HepG2 (cell line): ENCODE measurements around the gene URI1. TPM values are rescaled to one million over a fixed set of nuclear protein-coding genes. Genes with fewer than 3 reads are reported as not detected.

ENCODE experiments used
- ATAC-seq: fragments of 200-7000 bp; cut with Tn5 transposase; 3 replicates; pipeline ENCODE4 v1.9.1; 2020; ENCODE audit warnings: mild to moderate bottlenecking, moderate library complexity
- BruUV-seq: library from RNA; stranded (reverse); fragments of 400-500 nt; replicated peaks from 2 replicates; lab custom pipeline; 2021; lab: Mats Ljungman, UMichigan
- CTCF ChIA-PET: fragments of 300-600 bp; formaldehyde crosslinking; extraction: SDS; loops from one replicate; lab custom pipeline; 2021; ENCODE audit warnings: low total read pairs, inconsistent platforms, low intra/inter-chr PET ratio; lab: Yijun Ruan, JAX
- POLR2A ChIA-PET: fragments of 350-600 bp; sonication (Branson Sonifier 250); formaldehyde crosslinking; loops from one replicate; lab custom pipeline; 2020; ENCODE audit warnings: antibody characterized with exemption, inconsistent platforms; lab: Yijun Ruan, JAX
- DNase-seq: peaks from one replicate; pipeline ENCODE4 v3.0.0-alpha.2; 2015; ENCODE audit warnings: low spot score
- FAIRE-seq: peaks from 3 replicates; lab custom pipeline; 2011; peaks lifted over from hg19 to GRCh38; lab: Jason Lieb, UNC
- H2AFZ ChIP-seq: one replicate; pipeline ENCODE4 v1.6.1; 2011; ENCODE audit warnings: low read length, inconsistent platforms
- H3K27ac ChIP-seq: fragments of 300-600 bp; 3 replicates; pipeline ENCODE4 v1.8.0; 2011; ENCODE audit warnings: mixed run types, mild to moderate bottlenecking, mixed read lengths, low read length, inconsistent platforms; ENCODE audit not compliant: insufficient read depth; ENCODE audit errors: extremely low read length
- H3K27me3 ChIP-seq, 2 experiments: fragments of 200-600 bp in 1 of 2; 2 replicates in 1 of 2; 3 replicates in 1 of 2; pipeline versions ENCODE4 v1.6.0 to v1.8.0; 2011; ENCODE audit warnings: low read length in 2 of 2, mild to moderate bottlenecking in 2 of 2, moderate library complexity in 2 of 2, inconsistent platforms in 1 of 2; ENCODE audit not compliant: insufficient read depth in 2 of 2, control insufficient read depth in 1 of 2
- H3K36me3 ChIP-seq, 2 experiments: fragments of 200-600 bp in 1 of 2; replicated peaks in 1 of 2; 2 replicates in 1 of 2; 3 replicates in 1 of 2; pipeline versions ENCODE4 v1.5.1 to v1.8.0; 2011; ENCODE audit warnings: low read length in 2 of 2, inconsistent platforms in 1 of 2; ENCODE audit not compliant: insufficient read depth in 2 of 2, control insufficient read depth in 1 of 2
- H3K4me1 ChIP-seq: 2 replicates; pipeline ENCODE4 v1.5.1; 2012; ENCODE audit warnings: low read length, inconsistent platforms; ENCODE audit not compliant: insufficient read depth
- H3K4me2 ChIP-seq: 2 replicates; pipeline ENCODE4 v1.6.0; 2011; ENCODE audit warnings: low read depth, low read length, inconsistent platforms
- H3K4me3 ChIP-seq, 3 experiments: fragments of 200-600 bp in 1 of 3; sonication (generic), shearing (Covaris generic) in 1 of 3; replicated peaks in 1 of 3; 2 replicates each; pipeline ENCODE4 v1.5.1; 2011 to 2016; ENCODE audit warnings: low read length in 3 of 3, inconsistent platforms in 2 of 3, low read depth in 2 of 3, mild to moderate bottlenecking in 2 of 3, control low read depth in 1 of 3, mixed read lengths in 1 of 3; ENCODE audit not compliant: insufficient read depth in 1 of 3
- H3K79me2 ChIP-seq: one replicate; pipeline ENCODE4 v1.6.1; 2011; ENCODE audit warnings: low read length, inconsistent platforms; ENCODE audit not compliant: insufficient read depth
- H3K9ac ChIP-seq: 2 replicates; pipeline ENCODE4 v1.6.0; 2011; ENCODE audit warnings: mild to moderate bottlenecking, low read depth, low read length, inconsistent platforms; ENCODE audit not compliant: insufficient read depth
- H3K9me3 ChIP-seq: 2 replicates; pipeline ENCODE4 v1.5.1; 2012; ENCODE audit warnings: mild to moderate bottlenecking, low read length
- H4K20me1 ChIP-seq: 2 replicates; pipeline ENCODE4 v1.6.0; 2011; ENCODE audit warnings: inconsistent platforms, mild to moderate bottlenecking, low read length, moderate library complexity; ENCODE audit not compliant: insufficient read depth
- ETV5 ChIP-seq: IDR thresholded peaks from 2 replicates; pipeline ENCODE4 v1.6.1; 2018; ENCODE audit warnings: missing biosample characterization, missing genetic modification reagents, inconsistent platforms, borderline replicate concordance
- NFE2L2 ChIP-seq: fragments of 150-350 bp; IDR thresholded peaks from 2 replicates; pipeline ENCODE4 v1.6.1; 2014; ENCODE audit warnings: low read length
- PAXIP1 ChIP-seq: sonication (generic); formaldehyde crosslinking; conservative IDR thresholded peaks from 2 replicates; pipeline ENCODE4 v1.4.0; 2020; ENCODE audit warnings: mild to moderate bottlenecking, missing genetic modification reagents, moderate library complexity
- TEAD2 ChIP-seq: sonication (generic); formaldehyde crosslinking; IDR thresholded peaks from 2 replicates; pipeline ENCODE4 v1.9.0; 2021; ENCODE audit warnings: missing genetic modification reagents
- ZFX ChIP-seq: sonication (generic); formaldehyde crosslinking; IDR thresholded peaks from 2 replicates; pipeline ENCODE4 v1.4.0; 2020; ENCODE audit warnings: mild to moderate bottlenecking, low read depth, missing genetic modification reagents, moderate library complexity
- ZHX1 ChIP-seq: sonication (generic); formaldehyde crosslinking; IDR thresholded peaks from 2 replicates; pipeline ENCODE4 v1.8.1; 2022; ENCODE audit warnings: low read depth, mild to moderate bottlenecking, missing genetic modification reagents
- ZHX2 ChIP-seq, 2 experiments: sonication (generic) in 1 of 2; formaldehyde crosslinking in 1 of 2; IDR thresholded peaks; 2 replicates each; pipeline versions ENCODE4 v1.6.1 to v1.9.0; 2014 to 2022; ENCODE audit warnings: antibody characterized with exemption in 1 of 2, borderline replicate concordance in 1 of 2, inconsistent platforms in 1 of 2, low read depth in 1 of 2, missing genetic modification reagents in 1 of 2
- ZNF101 ChIP-seq: sonication (generic); formaldehyde crosslinking; IDR thresholded peaks from 2 replicates; pipeline ENCODE4 v1.4.0; 2020; ENCODE audit warnings: mild to moderate bottlenecking, low read depth, missing genetic modification reagents, borderline replicate concordance
- ZNF709 ChIP-seq: sonication (generic); formaldehyde crosslinking; IDR thresholded peaks from 2 replicates; pipeline ENCODE4 v1.5.0; 2020; ENCODE audit warnings: mild to moderate bottlenecking, missing genetic modification reagents
- ZNF777 ChIP-seq: sonication (generic); formaldehyde crosslinking; IDR thresholded peaks from 2 replicates; pipeline ENCODE4 v1.4.0; 2020; ENCODE audit warnings: missing genetic modification reagents
- WGBS: methylation state at CpG from one replicate; pipeline ENCODE4 v1.1.6; 2017; ENCODE audit warnings: low lambda C conversion rate; 5-methylcytosine and 5-hydroxymethylcytosine counted together
- in situ Hi-C: cut with HindIII; loops from 2 replicates; pipeline ENCODE4 v1.10.0; 2017; ENCODE audit warnings: low pct_unique_long_range_greater_than_20kb; ENCODE audit not compliant: extremely low pct_ligation_motif_present
- intact Hi-C: fragments of 100-400 bp; cut with micrococcal nuclease; formaldehyde crosslinking; loops from one replicate; pipeline ENCODE4 v1.10.0; 2022; ENCODE audit not compliant: unreplicated experiment
- polyA plus RNA-seq, 8 experiments: library from polyadenylated mRNA; depleted of rRNA in 3 of 8; stranded (reverse) in 7 of 8; unstranded in 1 of 8; fragments of >200 nt; fragmentation: Illumina TruSeq in 4 of 8; extraction: Trizol in 4 of 8; gene quantifications; 2 replicates each; pipeline versions ENCODE4 v1.2.1 to v1.2.3, GENCODE V29; 2011 to 2016; ENCODE audit warnings: low read depth in 4 of 8, missing spikeins in 1 of 8, mixed read lengths in 1 of 8; ENCODE audit not compliant: insufficient read depth in 1 of 8
- total RNA-seq, 5 experiments: library from RNA; depleted of rRNA; stranded (reverse); fragments of >200 nt; fragmentation: Illumina TruSeq; extraction: Trizol; gene quantifications; 2 replicates each; pipeline ENCODE4 v1.2.3, GENCODE V29; 2016; ENCODE audit warnings: low read depth in 1 of 5

The URI1 gene
- total and polyA plus RNA-seq, 2 of the 13 experiments (the other 11 are each of a cell fraction or from before 2014, with no cell fraction given), result 43.6 to 67.9 TPM

- in situ Hi-C loops (no loop called here), intact Hi-C loops (no loop called here)
- no peak for FAIRE-seq
- Histone ChIP-seq H3K79me2 (peaks cover 11% of the 10 kb centered on the region), H3K4me1 (peaks cover 5% of the 10 kb centered on the region; the same call in 1 of the 2 replicates), H3K4me3 (no peak overlapping the region), H3K27me3 (no peaks in the 10 kb centered on the region), H3K9ac (no peak overlapping the region), H3K27ac (no peak overlapping the region), H3K9me3 (no peaks in the 10 kb centered on the region), H3K4me2 (no peak overlapping the region), H2AFZ (no peak overlapping the region), H4K20me1 (no peaks in the 10 kb centered on the region), H3K36me3 (peaks cover 3 to 38% of the 10 kb centered on the region in 2 experiments; a peak in 4 of 5 replicates)
- no peak for DNase-seq
- BruUV-seq, result no TSS peak
- ATAC-seq, result no peak
- ChIA-PET CTCF (no interaction called here), POLR2A (no interaction called here)
- WGBS, result 97% methylated on average over 4 of the region's 4 CpGs
- no peak for TF ChIP-seq ETV5 (CRISPR knock-in tag)
- no peak for TF ChIP-seq ZHX1 (CRISPR knock-in tag)
- no peak for TF ChIP-seq TEAD2 (CRISPR knock-in tag)
- TF ChIP-seq ZHX2 (IDR thresholded peaks at IDR 0.05; ENCODE audit: low read depth), result no peak
- TF ChIP-seq ZHX2 (CRISPR knock-in tag; IDR thresholded peaks at IDR 0.05; ENCODE audit: borderline replicate concordance), result no peak
- no peak for TF ChIP-seq NFE2L2
- no peak for TF ChIP-seq ZNF709
- TF ChIP-seq ZFX, result no peak
- no peak for TF ChIP-seq PAXIP1 (CRISPR knock-in tag)
- no peak for TF ChIP-seq ZNF777
- TF ChIP-seq ZNF101 (CRISPR knock-in tag), result no peak
Observed at GRCh38 chr19:30006207-30006606, 64.2 kb downstream of the URI1 start.
